Left ventricle myocardium superior (tissue), 1 donor: ENCODE results near the gene PRIM2. TPM values are rescaled to one million over a fixed set of nuclear protein-coding genes. Genes with fewer than 3 reads are reported as not detected.
"Not testable (repeated sequence)": the region's sequence is repeated elsewhere in the genome, so short reads cannot be mapped to it uniquely, and the experiment has no call there.

Experiments
- ATAC-seq: fragments of 200-7000 bp; cut with Tn5 transposase; one replicate; pipeline ENCODE4 v1.9.1; 2020; ENCODE audit warnings: mild to moderate bottlenecking, moderate library complexity
- DNase-seq: peaks from one replicate; pipeline ENCODE4 v3.0.0-alpha.2; 2020
- intact Hi-C: fragments of 100-400 bp; cut with micrococcal nuclease; formaldehyde crosslinking; loops from one replicate; pipeline ENCODE4 v1.11.0; 2022
- long read RNA-seq: library from polyadenylated mRNA; unstranded; transcript quantifications from one replicate; pipeline ENCODE4 v2.0.0, GENCODE V29; 2021
- total RNA-seq: library from RNA; stranded (reverse); fragmentation: NEBNext Ultra II Directional; extraction: Animal tissue kit (Norgen Biotek cat#: 25700); gene quantifications from one replicate; pipeline ENCODE4 v1.2.1, GENCODE V29; 2021
- donor health status: DM: no; HTN: yes; CAD: no; lungs with severe emphysema.

PRIM2 gene, protein sequence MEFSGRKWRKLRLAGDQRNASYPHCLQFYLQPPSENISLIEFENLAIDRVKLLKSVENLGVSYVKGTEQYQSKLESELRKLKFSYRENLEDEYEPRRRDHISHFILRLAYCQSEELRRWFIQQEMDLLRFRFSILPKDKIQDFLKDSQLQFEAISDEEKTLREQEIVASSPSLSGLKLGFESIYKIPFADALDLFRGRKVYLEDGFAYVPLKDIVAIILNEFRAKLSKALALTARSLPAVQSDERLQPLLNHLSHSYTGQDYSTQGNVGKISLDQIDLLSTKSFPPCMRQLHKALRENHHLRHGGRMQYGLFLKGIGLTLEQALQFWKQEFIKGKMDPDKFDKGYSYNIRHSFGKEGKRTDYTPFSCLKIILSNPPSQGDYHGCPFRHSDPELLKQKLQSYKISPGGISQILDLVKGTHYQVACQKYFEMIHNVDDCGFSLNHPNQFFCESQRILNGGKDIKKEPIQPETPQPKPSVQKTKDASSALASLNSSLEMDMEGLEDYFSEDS
- 4.2 TPM for total RNA-seq
- long read RNA-seq, partial matches to known transcripts: 0 of 2 reads
- long read RNA-seq, other reads (novel, unspliced or antisense): 0 of 2 reads

DNA sequence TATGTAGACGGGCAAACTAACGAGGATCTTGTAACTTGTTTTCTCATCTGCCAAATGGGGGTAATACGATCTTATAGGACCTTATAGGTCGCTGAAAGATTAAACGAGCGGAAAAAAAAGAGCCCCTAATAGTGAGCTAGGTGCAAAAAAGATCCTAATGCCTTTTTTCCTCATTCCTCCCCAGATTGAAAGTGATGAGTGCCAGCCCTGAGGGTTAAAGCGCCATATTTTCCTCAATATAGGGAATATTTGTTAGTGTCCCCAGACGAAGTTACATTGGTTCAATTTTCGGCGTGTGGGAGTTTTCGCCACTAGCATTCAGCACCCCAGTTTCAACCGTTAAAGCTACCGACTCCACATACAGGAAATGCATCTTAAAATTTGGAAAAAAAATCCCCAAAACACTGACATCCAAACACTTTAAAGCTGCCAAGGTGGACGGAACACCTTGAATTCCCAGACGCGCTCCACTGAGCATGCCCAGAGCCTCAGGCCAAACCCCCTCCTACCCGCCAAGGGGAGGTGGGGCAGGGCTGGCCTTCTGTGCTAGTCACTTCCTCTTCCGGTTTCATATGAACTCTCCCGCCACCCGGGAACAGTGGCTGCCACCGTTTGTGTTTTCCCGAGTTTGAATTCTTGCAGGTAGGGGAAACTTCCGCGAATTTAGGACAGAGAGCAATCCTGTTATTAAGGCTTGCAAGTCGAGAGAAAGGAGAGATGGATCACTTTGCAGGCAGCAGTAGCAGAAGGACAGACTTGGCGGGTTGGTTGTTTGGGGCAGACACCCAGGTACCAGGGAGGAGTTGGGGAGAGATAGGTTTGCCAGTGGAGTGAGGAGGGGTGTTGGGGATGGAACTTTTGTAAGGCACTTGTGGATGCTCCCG is at the start of gene PRIM2:
PRIM2 (plus strand) TSS at position 571 of the 884 bp plus-strand sequence. CDS start 816 bp downstream, outside the sequence.
- DNase-seq (peak; percentile 88), ATAC-seq (peak; percentile 99)
- intact Hi-C loops: loop anchor here (2.0 to 10.0 kb wide), 2 partner anchors 143 to 413 kb away; partner anchors contain the start of gene BAG2

DNA sequence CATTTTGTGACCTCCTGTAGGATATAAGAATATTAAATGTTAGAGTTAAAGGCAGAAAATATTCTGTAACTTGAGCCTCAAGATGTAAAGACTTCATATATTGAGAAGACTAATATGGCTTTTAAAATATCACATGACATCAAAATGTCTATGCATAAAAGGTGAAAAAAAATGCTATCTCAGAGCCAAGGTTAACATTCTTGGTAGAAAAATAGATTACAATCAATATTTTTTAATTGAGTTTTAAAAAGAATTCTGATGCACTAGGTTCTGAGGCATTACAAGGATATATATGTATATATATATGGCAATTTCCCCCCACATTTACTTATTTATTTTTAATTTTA is 49.2 kb upstream of the PRIM2 start:
- ATAC-seq (no peak), DNase-seq (no peak)
- intact Hi-C loops: no loop called here

DNA sequence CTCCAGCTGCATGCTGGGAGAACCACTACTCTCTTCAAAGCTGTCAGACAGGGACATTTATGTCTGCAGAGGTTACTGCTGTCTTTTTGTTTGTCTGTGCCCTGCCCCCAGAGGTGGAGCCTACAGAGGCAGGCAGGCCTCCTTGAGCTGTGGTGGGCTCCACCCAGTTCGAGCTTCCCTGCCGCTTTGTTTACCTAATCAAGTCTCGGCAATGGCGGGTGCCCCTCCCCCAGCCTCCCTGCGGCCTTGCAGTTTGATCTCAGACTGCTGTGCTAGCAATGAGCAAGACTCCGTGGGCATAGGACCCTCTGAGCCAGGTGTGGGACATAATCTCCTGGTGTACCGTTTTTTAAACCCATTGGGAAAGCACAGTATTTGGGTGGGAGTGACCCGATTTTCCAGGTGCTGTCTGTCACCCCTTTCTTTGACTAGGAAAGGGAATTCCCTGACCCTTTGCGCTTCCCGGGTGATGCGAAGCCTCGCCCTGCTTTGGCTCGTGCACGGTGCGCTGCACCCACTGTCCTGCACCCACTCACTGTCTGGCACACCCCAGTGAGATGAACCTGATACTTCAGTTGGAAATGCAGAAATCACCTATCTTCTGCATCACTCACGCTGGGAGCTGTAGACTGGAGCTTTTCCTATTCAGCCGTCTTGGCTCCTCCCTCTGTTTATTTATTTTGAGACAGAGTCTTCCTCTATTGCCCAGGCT is 43.2 kb upstream of the PRIM2 start:
- ATAC-seq, intact Hi-C loops, DNase-seq: not testable (repeated sequence)

DNA sequence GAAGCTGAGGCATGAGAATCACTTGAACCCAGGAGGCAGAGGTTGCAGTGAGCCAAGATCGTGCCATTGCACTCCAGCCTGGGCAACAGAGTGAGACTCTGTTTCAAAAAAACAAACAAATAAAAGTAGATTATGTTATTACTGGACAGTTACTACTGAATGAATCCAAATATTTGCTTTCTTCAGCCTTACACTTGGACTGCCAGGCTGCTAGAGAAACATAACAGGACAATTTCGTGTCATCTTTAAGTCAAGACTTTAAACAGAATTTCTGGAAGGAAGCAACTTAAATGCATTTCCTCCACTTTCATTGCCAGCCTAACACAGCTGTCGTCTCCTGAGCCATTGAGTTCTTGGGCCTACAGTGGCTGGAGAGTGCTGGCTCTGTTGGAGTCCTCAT is 42.0 kb upstream of the PRIM2 start:
- DNase-seq (no peak), ATAC-seq (no peak)
- intact Hi-C loops: no loop called here

DNA sequence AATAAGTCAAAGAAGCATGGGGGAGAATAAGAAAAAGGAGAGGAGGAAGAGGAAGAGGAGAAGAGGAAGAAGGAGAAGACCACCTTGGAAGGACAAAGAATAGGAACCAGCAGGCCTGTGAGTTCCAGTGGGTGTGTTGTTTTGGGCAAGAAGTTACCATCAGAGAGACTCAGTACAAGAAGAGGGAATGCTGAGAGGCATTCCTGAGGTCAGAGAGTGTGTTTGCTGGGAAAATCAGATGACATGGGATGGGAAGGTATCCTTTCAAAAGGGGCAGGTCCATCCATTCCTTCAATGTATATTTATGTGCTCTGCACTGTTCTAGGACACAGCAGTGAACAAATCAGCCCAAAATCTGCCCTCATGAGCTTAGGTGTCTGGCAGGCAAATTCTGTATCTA is 40.5 kb upstream of the PRIM2 start:
- DNase-seq (no peak), ATAC-seq (no peak)
- intact Hi-C loops: no loop called here

DNA sequence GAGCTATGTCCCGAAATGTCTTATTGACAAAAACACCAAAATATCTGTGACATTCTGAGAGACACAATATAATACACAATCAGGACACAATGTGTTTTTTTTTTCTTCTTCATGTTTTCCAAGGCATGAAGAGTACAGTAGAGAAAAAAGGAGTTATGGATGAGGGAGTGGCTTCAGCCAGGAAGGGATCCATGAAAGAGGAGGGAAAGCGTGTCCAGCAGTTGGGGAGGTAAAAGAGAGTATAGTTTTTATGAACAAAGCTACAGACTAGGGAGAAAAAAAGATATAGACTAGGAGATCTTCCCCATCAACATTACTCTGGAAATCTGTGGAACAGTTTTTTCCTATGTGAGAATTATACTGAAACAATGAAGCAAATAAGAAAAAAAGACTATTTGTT is 38.9 kb upstream of the PRIM2 start:
- ATAC-seq (no peak), DNase-seq (no peak)
- intact Hi-C loops: no loop called here

DNA sequence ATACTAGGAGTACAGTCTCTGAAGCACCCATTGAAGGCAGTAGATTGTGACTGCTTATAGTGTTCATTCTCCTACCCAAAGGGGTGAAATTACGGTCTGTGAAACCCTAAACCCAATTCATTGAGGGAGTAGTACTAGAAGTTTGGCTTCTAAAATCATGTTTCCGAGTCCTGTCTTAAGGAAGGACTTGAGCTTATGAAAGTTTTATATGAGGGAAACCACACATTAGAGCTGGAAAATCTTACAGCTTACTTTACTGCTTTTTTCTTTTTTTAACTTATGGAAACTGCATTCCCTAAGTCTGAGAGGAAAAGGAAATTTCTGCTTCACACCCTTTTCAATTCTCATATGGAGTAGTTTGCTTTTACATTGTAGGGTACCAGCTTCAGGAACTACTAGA is 38.4 kb upstream of the PRIM2 start:
- intact Hi-C loops: no loop called here
- ATAC-seq (no peak), DNase-seq (no peak)

DNA sequence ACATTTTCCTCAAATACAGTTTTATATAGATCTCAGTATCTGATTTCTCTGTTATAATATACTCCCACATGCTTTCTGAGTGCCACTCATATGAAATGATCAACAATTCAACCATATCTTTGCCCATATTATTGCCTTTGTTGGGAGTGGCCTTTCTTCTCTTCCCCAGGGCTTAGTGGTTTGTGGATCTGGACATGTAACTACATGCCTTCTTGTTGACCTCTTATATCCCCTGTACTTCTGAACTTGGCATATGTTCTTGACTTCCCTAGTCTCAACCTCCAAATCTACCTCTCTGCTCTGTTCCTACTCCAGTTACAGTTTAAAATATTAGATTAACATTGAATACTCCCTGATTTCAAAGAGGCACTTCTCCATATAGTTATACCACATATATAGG is 34.3 kb upstream of the PRIM2 start:
- ATAC-seq (no peak), DNase-seq (no peak)
- intact Hi-C loops: no loop called here

DNA sequence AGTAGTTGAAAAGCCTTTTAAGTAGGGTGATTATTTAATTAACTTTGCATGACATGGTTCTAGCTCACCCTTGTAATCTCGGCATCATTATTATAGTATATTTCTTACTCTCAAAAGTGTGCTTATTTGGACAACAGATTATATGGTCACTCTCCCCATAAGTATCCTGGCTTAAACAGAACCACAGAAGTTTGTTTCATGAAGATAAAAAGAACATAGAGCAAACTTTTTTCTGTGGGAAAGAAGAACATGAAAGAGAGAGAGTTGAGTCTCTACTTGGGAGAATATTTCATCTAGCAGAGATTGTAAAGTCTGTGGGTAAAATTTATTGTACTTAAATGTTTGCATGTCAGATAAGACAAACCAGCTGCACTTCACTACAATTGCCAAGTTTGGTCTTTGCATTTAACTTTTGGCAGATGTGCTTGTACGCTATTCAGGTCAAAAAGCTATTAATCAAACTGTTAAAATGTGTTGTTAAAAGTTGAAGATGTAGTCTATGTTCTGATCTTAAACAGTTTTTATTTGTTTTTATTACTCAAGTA is 33.4 kb upstream of the PRIM2 start:
- DNase-seq: no peak
- intact Hi-C loops: no loop called here

DNA sequence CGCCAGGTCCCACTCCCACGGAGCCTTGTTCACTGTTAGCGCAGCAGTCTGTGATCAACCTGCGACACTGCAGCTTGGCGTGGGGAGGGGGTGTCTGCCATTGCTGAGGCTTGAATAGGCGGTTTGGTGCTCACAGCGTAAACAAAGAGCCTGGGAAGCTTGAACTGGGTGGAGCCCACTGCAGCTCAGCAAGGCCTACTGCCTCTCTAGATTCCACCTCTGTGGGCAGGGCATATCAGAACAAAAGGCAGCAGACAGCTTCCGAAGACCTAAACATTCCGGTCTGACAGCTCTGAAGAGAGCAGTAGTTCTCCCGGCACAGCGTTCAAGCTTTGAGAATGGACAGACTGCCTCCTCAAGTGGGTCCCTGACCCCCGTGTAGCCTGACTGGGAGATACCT is 29.3 kb upstream of the PRIM2 start:
- DNase-seq, intact Hi-C loops, ATAC-seq: not testable (repeated sequence)

More for the DNA sequence above, 33.4 kb upstream of the PRIM2 start:
- no peak for ATAC-seq

DNA sequence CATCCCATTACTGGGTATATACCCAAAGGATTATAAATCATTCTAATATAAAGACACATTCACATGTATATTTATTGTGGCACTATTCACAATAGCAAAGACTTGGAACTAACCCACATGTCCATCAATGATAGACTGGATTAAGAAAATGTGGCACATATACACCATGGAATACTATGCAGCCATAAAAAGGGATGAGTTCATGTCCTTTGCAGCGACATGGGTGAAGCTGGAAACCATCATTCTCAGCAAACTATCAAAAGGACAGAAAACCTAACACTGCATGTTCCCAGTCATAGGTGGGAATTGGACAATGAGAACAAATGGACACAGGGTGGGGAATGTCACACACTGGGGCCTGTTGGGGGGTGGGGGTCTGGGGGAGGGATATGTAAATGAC is 24.0 kb upstream of the PRIM2 start:
- intact Hi-C loops, DNase-seq, ATAC-seq: not testable (repeated sequence)

DNA sequence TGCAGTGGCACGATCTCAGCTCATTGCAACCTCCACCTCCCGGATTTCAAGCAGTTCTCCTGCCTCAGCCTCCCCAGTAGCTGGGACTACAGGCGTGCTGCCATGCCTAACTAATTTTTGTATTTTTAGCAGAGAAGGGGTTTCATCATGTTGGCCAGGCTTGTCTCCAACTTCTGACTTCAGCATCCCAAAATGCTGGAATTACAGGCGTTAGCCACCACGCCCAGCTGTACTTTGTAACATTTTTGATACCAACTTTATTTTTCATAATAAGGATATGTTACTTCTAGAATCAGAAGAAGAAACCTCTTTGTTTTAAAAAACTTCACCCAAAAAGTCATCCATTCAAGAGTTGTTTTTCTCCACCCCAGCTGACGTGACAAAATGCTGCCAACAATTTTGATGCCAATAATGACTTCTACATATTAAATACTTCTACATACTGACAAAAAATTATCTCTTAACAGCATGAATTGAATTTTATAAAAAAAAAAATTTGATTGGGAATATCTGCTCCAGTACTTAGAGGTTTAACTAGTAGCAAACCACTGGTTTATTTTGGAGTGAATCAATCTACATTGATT is 22.5 kb upstream of the PRIM2 start:
- peak; percentile 41 for DNase-seq
- intact Hi-C loops: no loop called here
- ATAC-seq: peak; percentile 77

DNA sequence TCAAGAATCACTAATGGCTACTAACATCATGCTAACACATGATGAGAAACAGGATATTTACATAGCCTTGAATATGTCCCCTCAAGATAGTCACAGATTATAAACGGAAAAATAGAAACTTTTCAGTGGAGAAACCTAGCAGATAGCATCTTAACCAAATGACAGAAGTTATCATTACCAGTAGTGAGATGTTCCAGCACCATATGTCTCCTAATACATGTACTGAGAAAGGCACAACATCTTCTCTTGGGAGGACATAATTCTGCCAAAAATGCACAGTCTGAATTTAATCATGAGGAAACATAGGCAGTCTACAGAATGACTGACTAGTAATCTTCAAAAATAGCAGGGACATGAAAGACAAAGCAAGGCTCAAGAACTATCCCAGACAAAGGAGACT is 19.9 kb upstream of the PRIM2 start:
- intact Hi-C loops: no loop called here
- no peak for DNase-seq

DNA sequence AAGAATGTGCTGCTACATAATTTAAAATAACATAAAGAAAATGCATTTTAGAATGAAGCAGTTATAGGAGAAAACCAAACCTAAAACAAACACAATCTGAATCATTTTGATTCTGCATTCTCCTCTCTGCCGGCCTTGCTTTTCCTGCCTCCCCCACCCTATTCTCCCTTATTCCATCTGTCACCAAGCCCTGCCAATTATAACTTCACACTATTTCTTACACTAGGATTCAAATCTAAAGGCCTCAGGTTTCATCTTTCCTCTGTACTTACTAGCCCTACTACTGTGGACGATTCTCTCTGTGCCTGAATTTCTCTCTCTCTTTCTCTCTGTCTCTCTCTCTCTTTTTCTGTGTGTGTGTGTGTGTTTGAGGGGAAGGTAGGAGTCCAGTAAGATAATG is 18.7 kb upstream of the PRIM2 start:
- intact Hi-C loops: no loop called here
- DNase-seq: no peak
- ATAC-seq: no peak

More for the DNA sequence above, 19.9 kb upstream of the PRIM2 start:
- ATAC-seq: no peak

DNA sequence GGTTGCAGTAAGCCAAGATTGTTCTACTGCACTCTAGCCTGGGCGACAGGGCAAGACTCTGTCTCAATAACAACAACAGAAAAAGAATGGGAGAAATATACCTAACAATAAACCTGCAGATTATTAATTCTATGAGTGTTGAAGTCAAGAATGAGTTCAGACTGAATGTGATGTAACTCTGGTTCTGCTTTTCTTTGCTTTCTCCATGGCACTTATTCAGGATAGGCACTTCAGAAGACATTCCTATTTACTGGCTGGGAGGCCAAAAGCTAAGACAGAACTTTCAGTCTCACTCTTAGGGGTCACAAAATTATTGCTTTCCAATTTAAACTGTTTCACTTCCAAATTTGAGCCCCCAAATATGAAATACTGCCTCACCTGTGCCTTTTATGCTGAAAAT is 15.7 kb upstream of the PRIM2 start:
- ATAC-seq: no peak
- DNase-seq: no peak
- intact Hi-C loops: no loop called here

DNA sequence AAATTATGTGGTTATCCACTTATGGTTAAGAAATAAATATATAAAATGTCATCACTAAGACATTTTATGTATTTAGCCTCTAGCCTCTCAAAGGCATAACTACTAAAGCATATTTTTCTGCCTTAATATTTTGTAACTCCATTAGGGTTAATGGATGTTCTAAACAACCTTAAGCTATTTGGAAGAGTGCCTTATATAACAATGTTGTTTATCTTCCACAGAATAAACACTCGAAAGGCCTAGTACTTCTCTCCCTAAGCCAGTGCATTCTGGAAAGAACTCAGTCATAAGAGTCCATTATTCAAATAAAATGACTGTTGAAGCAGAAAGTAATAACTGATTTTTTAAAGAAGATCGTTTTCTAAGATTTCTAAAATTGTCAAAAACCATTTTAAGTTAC is 15.0 kb upstream of the PRIM2 start:
- intact Hi-C loops: no loop called here
- DNase-seq: no peak
- no peak for ATAC-seq

DNA sequence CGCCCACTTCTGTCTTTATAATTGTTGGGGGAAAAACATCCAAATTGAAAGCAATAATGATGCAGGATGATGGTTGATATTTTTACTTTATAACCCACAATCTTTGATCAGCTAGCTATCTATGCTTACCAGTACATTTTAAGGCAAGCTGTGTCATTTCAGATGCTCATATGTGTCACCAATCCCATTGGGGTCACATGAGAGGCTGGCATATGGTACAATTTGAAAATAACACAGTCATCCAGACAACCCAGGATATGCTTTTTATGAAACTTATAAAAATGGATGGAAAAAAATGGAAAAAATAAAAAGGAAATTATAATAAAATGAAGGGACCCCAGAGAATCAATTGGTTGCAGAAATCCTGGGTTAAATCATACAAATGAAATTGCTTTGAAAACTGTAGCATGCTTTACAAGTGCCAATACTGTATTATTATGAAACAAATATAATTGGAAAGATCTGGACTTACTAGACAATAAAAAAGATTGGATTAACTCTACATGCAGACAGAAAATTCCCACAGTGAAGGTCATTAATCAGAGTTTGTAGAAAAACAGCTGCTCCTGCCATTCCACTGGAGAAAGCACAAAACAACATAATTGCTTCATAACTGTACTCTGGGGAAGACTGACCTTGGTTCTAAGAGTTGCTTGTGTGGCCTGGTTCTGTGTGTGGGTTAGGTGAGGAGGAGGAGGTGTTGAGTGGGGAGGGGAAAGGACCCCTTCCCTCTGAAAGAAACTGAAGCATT is 13.3 kb upstream of the PRIM2 start:
- ATAC-seq (peak; percentile 93), DNase-seq (no peak)
- intact Hi-C loops: no loop called here

DNA sequence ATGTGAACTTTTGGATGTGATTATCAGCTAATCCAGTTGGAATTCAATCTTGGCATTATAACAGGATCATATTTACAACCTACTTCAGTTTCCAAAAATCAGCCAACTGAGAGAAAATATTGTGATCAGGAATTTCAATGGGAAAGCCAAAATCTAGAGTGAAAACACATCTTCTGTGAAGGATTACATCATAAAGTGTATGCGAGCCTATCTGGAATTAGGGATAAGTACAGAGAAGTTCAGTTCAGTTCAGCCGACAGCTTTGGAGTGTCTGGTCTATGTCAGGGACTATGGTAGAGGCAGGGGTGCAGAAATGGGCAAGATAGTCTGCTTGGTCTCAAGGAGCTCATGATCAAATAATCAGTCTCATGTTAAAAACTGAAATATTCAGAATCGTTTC is 12.3 kb upstream of the PRIM2 start:
- no peak for DNase-seq
- intact Hi-C loops: no loop called here
- ATAC-seq: peak; percentile 90
